HG03280 (cell line): ENCODE measurements around the gene FZD7.

Source experiments
- ATAC-seq: cut with Tn5 transposase; IDR thresholded peaks from one replicate; pipeline ENCODE4 v1.9.1; 2021; ENCODE audit warnings: mild to moderate bottlenecking, moderate library complexity; ENCODE audit not compliant: unreplicated experiment

FZD7 gene

DNA sequence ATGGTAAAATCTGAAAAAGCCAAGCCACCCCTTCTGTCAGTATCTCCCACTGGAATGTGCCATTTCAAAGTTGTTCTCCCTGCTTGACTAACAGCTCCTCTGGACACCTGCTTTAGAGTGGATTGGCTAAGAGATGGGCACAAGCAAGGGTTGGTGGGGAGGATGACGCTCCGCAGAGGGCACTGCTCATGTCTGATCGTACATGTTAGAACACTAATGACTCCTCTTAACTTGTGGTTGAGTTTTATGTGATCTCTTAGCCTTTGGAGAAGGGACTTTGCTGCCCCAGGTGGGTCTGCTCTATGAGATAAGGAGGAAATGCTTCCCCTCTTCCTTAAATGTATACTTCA, 31.2 kb downstream of the FZD7 start:
- no peak for ATAC-seq

GRCh38 chr2:202065876-202066275, 32.2 kb downstream of the FZD7 start:
- ATAC-seq: no peak

GRCh38 chr2:202066875-202067274, 33.2 kb downstream of the FZD7 start:
- no peak for ATAC-seq

- no peak for ATAC-seq
Measured at GRCh38 chr2:202067589-202067988, 33.9 kb downstream of the FZD7 start.

DNA sequence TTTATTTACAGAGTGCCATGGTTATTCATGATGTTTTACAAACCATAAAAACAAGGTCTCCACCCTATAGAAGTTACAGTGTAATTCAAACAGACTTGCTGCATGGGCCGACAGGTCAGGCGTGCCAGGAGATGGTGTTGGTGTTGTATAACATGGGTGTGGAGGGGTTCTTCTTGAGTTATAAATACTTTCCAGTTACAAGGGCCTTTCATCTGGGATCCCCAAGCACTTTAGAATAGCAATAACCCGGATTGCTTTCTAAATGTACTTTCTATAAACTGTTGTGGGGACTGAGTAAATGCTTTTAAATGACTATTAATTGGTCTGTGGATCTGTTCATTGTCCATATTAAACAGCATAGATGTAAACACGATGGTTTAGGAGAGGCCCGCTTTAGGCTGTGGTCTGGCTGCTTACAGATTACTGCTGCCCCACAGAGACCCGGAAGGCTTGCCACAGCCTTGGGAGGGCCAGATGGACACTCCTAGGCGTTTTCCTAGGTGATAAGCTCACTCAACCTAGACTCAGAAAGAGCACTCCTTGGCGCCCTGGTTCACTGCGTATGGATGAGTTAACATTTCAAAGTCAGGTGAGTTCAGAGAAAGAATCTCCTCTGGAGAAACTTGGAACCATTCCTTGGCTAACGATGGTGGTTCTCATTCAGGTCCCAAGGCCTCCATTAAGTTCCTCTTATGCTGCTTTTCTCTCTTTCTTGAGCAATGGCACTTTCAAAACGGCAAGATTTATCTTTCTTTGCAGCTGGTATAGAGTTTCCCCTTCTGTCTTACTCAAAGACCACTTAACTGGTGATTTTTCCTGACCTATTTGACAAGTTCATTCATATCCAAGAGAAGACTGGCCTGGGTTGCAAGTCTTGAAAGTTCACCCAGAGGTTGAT, 35.8 kb downstream of the FZD7 start:
- ATAC-seq: no peak

GRCh38 chr2:202071107-202071506, 37.5 kb downstream of the FZD7 start:
- no peak for ATAC-seq

DNA sequence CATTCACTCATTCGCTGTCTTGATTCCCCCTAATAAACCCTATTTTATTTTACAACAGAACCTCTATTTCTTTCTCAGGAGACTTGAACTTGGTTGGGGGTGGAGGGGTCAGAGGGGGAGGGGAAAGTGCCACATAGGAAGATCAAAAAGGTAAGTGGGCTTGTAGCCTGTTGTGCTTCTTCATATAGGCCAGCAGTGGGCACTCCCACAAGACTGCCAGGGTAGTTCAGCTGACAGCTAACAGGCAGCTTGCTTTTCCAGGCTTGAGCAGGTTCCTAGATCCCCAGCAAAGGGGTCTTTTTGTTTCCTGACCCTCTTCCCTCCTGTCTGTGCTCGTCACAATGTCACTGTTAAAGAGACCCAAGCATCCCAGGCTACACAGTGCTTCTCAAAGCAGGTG, 38.6 kb downstream of the FZD7 start:
- no peak for ATAC-seq

DNA sequence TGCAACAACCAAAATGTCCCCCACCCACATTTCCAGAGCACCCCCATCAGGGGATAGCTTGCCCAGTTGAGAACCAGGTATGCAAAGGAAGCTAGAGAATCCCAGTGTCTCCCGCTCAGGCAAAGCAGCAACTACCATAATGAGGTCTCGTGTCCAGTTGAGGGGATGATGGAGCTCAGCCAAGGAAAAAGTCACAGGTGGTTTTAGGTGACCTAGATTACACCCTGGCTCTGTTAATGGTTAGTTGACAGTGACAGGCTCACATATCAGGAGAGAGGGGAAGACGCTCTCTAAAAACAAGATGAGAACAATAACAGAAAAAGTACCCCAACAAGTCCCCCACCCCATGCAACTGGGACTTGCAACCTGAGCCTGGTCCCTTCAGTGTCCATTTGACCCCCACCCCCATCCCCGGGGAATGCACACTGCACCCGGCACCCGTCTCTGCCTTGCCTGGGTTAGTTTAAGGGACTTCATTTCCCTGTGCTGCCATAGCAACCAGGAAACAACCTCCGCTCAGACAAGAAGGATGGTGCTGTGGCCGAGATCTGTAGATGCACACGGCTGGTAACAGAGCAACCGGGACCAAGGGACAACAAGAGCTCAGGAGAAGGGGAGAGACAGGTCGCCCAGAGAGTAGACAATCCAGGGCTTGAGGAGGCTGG, 39.2 kb downstream of the FZD7 start, which contains the start of gene KIAA2012:
KIAA2012 (plus strand) TSS at position 519 of the 665 bp plus-strand sequence. CDS start 373 bp downstream, outside the sequence.
- no peak for ATAC-seq

DNA sequence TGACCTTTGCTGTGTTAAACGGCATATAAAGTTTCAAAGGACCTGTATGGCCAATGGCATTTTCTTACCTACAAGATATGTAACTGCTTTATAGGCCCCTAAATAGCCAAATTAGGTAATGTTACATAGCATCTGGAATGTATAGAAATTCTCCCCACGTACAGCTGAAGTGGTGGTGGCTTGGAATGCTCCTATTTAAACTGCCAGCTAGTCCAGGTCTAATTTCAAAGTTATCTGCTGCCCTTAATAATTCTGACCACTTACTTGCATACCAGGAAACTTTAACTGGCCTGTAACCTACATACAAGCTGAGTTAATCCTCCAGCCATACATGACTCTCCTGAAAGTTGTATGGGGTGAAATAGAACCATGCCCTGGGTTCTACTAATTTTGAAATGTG, 40.7 kb downstream of the FZD7 start:
- ATAC-seq: no peak

DNA sequence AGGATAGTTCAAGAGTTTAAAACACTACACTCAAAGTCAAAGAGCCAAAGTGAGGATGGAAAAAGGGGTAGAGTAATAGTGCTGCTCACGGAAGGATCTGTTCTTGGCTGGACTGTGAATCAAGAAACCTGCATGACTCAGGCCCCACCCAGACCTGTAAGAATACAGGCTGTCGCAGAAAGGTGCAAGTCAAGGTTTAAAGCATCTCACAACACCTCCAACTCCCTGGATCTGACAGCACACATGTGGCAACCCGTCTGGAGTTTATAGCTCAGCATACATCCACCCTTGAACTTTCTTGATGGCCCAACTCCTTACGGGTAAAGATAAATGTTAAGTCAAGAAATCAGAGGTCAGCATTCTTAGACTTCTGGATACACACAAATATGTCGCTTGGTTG, 45.7 kb downstream of the FZD7 start:
- no peak for ATAC-seq

GRCh38 chr2:202084265-202084664, 50.6 kb downstream of the FZD7 start:
- no peak for ATAC-seq
